ENCODE results near the gene UGT1A4. TPM values are rescaled to one million over a fixed set of nuclear protein-coding genes. Genes with fewer than 3 reads are reported as not detected.

Gene UGT1A4
- total and polyA plus RNA-seq, 9 of the 15 experiments (the other 6 are each of a cell fraction or from before 2014, with no cell fraction given), result not detected

DNA sequence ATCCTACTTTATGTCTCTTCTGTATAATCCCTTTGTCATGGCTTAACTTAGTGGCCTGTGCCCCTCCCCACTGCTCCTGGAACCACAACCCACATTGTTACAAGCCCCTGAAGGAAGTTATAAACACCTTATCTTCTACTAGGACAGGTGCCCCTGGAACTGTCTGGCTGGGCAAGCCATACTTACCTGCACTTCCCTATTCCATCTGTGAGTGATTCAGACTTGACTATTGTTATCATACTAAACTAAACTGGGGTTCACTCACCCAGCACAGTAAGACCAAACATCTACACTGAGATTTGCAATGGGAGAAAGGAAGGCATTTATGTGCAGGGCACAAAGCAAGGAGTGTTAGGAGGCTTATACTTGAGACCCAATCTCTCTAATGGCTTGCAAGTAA is 29.5 kb upstream of the UGT1A4 start:
- POLR2A ChIA-PET, result no interaction called here
- CTCF ChIA-PET (ENCODE audit: low intra/inter-chr PET ratio), result interaction anchor here (0.6 kb wide), 1 partner anchor 103 kb away, joined by 4 read pairs; no protein-coding TSS in a partner anchor
- ATAC-seq (no peak), DNase-seq (ENCODE audit: extremely low read depth in 1 of 4, low spot score in 3 of 4) (no peak), FAIRE-seq (no peak)
- BruUV-seq (replicated peaks), result no TSS peak
- Histone ChIP-seq H4K20me1 (replicated peaks; ENCODE audit: control insufficient read depth, insufficient read depth, low read length) (no peaks in the 10 kb centered on the region; the same call in 1 of the 2 replicates), H3K9me1 (ENCODE audit: control insufficient read depth, insufficient read depth, low read length) (no peaks in the 10 kb centered on the region), H3K4me1 (replicated peaks in 1 of 2; ENCODE audit: control insufficient read depth in 2 of 2, insufficient read depth in 2 of 2, low read length in 2 of 2) (no peaks in the 10 kb centered on the region), H3K27ac (ENCODE audit: extremely low read depth, low read depth, low read length) (no peak overlapping the region), H3K27me3 (ENCODE audit: control insufficient read depth in 2 of 2, insufficient read depth in 2 of 2, low read length in 2 of 2) (peaks cover 0 to 8% of the 10 kb centered on the region in 2 experiments; a peak in 3 of 5 replicates), H3K9me3 (replicated peaks; ENCODE audit: control insufficient read depth, insufficient read depth, low read depth, low read length) (no peaks in the 10 kb centered on the region), H2AFZ (ENCODE audit: low read depth, low read length) (no peak overlapping the region), H3K4me3 (no peak overlapping the region), H3K4me2 (ENCODE audit: insufficient read depth, low read length) (no peak overlapping the region), H3K79me2 (ENCODE audit: control insufficient read depth, insufficient read depth, low read length) (no peaks in the 10 kb centered on the region), H3K9ac (ENCODE audit: insufficient read depth in 1 of 2, low read depth in 2 of 2, low read length in 2 of 2) (no peak overlapping the region), H3K36me3 (ENCODE audit: control insufficient read depth, insufficient read depth, low read length) (no peaks in the 10 kb centered on the region)
- TF ChIP-seq ZNF274 (IDR thresholded peaks at IDR 0.05; ENCODE audit: borderline replicate concordance, low read depth, low read length), result no peak
- no peak for TF ChIP-seq ZNF263 (CRISPR knock-in tag; IDR thresholded peaks at IDR 0.05; ENCODE audit: borderline replicate concordance)
- TF ChIP-seq, protein P1, sequence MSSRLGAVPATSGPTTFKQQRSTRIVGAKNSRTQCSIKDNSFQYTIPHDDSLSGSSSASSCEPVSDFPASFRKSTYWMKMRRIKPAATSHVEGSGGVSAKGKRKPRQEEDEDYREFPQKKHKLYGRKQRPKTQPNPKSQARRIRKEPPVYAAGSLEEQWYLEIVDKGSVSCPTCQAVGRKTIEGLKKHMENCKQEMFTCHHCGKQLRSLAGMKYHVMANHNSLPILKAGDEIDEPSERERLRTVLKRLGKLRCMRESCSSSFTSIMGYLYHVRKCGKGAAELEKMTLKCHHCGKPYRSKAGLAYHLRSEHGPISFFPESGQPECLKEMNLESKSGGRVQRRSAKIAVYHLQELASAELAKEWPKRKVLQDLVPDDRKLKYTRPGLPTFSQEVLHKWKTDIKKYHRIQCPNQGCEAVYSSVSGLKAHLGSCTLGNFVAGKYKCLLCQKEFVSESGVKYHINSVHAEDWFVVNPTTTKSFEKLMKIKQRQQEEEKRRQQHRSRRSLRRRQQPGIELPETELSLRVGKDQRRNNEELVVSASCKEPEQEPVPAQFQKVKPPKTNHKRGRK (tag; IDR thresholded peaks at IDR 0.05), result no peak
- no peak for TF ChIP-seq JUN (IDR thresholded peaks at IDR 0.05; ENCODE audit: borderline replicate concordance, low read depth, low read length)
- TF ChIP-seq JUN (CRISPR knock-in tag; IDR thresholded peaks at IDR 0.05; ENCODE audit: borderline replicate concordance), result no peak
- no peak for TF ChIP-seq PHTF2 (CRISPR knock-in tag; IDR thresholded peaks at IDR 0.05)
- 0 out of 2 replicates have a peak, but pooled peaks have one; percentile 26 for TF ChIP-seq SPI1 (IDR thresholded peaks at IDR 0.05; ENCODE audit: borderline replicate concordance, low read depth, low read length)
- no peak for TF ChIP-seq PCBP1 (IDR thresholded peaks at IDR 0.05; ENCODE audit: low read depth, low read length, poor library complexity, severe bottlenecking)
- intact Hi-C loops (cut with micrococcal nuclease), result no loop called here
- in situ Hi-C loops (cut with MboI), result no loop called here

All from K562 (cell line).